Stomach (tissue), 4 donors: ENCODE results near the gene ARHGAP28.

Source experiments
- CTCF ChIP-seq, 7 experiments: fragments of 450-650 bp in 4 of 7; fragments of 200-600 bp in 3 of 7; sonication (generic) in 3 of 7; IDR thresholded peaks; one replicate each; pipeline ENCODE4 v1.5.1; 2016 to 2019; ENCODE audit warnings: antibody characterized with exemption in 7 of 7, control low read depth in 2 of 7, mild to moderate bottlenecking in 1 of 7
- POLR2A ChIP-seq, 4 donors: fragments of 450-650 bp; IDR thresholded peaks; one replicate each; pipeline ENCODE4 v1.6.1; 2016; ENCODE audit warnings: antibody characterized with exemption in 4 of 4, control low read depth in 2 of 4, mild to moderate bottlenecking in 1 of 4, moderate library complexity in 1 of 4

DNA sequence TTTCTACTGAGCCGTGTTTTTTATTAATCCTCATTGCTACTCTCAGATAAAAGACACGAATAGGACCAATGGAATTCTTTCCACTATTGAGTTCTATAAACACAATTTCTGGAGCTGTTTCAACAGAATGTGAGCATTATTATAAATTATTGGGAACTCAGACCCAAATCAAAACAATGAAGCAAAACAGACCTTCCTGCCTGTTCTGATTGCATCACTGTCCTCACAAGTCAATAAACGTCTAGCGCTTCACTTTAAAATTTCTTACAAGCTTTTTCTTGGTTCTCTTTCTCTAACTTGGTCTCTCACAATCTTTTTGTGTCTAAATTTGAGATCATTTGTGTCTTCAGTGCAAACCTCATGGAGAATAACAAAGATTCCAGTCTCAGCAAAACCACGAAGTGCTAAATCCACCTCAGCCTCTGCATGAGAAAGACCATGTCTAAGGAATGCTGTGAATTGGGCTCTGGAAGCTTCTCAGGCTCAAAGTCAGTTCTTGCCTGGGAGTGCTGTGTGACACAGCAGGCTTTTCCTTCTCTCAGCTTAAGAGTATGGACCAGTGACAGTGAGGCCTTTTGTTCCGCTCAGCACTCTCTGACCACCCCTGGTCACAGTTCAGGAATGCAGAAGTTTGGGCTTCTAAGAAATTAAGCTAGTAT lies 22.8 kb downstream of the ARHGAP28 start:
- TF ChIP-seq CTCF (IDR thresholded peaks at IDR 0.05) (no peak), POLR2A (IDR thresholded peaks at IDR 0.05) (no peak)
